ENCODE results near the gene XYLT1.
"Not testable (repeated sequence)": the region's sequence is repeated elsewhere in the genome, so short reads cannot be mapped to it uniquely, and the experiment has no call there.

Gene XYLT1

DNA sequence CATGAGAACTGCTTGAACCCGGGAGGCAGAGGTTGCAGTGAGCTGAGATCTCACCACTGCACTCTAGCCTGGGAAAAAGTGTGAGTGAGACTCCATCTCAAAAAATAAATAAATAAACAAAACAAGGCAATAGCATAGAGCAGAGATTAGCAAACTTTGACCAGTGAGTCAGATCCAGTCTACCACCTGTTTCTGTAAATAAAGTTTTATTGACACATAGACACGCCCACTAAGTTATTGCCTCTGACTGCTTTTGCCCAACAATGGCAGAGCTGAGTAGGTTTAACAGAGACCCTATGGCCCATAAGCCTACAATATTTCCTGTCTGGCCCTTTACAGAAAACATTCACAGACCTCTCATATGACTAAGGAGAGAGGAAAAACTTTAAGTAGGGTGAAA, 44.3 kb downstream of the XYLT1 start:
- no peak for DNase-seq

DNA sequence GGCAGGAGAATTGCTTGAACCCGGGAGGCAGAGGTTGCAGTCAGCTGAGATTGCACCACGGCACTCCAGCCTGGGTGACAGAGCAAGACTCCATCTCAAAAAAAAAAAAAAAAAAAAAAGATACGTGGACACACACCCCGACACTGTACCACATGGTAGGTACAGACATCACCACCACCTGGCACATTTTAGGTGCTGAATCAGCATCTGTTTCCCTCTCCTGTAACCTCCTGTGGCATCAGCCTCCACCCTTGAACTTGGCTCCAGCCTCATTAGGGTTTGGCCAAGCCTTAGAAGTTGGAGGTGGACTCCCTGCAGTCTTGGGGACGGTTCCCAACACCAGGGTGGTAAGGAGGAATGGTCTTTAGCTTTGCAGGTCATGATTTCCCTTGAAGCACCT, 46.0 kb downstream of the XYLT1 start:
- no peak for DNase-seq

DNA sequence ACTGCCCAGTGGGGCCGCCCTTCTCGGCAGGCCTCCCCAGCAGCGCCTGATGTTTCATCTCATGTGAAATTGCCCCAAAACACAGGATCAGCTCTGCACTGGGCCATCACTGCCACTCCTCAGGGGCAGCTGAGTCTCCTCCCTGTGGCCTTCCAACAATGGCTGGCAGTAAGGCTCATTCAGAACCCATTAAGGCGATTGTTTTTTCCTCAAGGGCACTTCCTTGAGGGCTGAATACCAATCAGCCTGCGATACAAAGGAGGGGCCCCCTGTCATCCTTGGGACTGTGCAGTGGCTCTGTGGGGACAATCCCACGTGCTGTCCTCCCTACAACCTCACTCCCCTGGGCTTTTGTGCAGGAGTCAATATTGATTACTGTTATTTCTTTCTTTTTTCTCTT, 47.5 kb downstream of the XYLT1 start:
- no peak for DNase-seq

DNA sequence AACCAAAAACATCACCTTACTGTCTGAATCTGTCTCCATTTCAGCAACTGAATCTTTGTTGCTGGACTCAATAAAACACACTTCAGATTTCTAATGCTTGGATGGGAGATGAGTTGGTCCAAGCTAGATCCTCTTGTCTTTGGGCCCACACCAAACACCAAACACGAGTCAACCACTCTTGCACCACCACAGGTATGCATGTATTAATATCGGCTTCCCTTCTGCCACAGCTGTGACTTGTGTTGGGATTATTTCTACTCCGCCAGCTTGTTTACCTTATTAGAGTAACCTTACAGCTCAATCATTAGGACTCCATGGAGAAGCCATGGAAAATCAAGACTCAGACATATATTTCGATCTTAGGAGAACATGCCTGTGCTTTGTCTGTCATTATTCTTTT, 49.9 kb downstream of the XYLT1 start:
- no peak for DNase-seq

DNA sequence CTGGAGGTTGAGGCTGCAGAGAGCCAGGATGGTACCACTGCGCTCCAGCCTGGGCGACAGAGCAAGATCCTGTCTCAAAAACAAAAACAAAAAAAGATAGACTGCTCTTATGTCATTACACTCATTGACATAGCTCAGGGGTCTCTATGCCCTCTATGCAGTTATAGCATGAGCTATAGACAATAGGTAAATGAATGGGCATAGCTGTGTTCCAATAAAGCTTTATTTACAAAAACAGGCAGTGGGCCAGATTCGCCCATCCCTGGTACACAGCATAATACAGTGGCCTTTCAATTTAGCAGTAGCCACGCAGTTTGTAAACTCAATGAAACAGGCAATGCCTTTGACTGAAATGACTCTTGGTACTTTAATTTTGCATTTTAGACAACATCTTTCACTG, 51.5 kb downstream of the XYLT1 start:
- no peak for DNase-seq

DNA sequence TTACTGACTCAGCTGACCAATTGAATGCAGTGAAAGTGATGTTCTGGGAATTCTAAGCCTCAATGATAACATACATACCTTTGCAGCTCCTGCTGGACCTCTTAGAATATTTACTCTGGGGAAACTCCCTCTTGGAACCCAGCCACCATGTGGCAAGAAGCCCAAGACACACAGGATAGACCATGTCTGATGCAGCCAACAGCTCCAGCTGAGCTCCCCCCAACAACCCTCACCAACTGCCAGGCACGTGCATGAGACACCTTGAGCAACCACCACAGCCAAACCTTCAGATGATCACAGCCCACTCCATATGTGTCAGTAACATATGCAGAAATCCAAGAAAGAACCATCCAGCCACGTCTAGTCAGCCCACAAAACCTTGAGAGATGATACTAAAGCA, 53.0 kb downstream of the XYLT1 start:
- no peak for DNase-seq

DNA sequence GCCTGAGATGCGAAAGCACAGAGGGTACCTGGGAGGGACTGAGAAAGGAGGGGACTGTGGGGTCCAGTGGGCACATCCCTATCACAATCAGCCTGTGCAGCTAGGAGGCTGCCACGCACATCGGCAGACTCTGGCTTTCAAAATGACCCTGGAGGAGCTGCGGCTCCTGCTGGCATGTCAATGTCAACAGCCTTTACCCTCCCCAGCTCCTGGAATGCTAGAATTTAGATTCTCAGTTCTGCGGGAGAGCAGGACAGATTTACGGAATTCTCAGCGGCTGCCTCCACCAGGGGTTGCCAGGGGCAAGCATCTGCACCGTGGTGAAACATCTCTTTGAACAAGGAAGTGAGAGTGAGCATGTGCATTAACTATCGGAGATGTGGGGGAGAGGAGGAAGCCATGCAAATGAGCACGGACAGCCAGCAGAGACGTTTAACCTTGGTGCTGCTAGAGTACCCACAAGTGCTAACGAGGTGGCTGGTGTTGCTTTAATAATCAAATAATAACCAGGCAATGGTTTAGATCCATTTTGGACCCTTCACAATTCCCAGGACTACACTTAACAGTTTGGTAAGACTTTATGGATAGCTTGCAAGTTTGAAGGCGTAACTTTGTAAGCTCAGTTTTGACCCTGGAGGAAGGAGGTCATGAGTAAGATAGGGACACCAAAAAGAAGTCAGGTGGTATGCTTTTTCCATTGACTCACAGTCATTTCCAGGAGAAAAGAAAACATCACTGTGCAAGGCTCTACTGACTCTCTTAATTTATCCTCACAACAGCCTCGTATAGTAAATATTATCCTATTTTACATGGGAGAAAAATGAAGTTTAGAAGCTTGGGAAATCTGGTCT, 54.1 kb downstream of the XYLT1 start:
- DNase-seq, result peak; percentile 21

DNA sequence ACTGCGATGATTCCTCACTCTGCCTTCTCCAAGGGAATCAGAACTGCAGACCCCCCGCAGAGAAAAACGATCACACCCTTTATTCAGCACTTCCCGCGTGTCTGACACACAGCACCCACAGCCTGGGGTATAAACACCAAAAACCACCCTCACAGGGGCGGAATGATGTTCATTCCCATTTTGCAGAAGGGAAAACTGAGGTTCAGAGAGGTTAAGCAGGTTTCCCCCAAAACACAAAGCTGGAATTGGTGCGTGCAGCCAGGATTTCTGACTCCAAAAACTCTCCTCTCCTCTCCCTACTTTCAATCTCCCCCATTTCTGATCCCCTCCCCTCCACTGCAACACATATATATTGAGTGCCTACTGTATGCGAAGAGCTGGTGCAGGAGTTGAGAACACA, 55.8 kb downstream of the XYLT1 start:
- DNase-seq, result no peak

DNA sequence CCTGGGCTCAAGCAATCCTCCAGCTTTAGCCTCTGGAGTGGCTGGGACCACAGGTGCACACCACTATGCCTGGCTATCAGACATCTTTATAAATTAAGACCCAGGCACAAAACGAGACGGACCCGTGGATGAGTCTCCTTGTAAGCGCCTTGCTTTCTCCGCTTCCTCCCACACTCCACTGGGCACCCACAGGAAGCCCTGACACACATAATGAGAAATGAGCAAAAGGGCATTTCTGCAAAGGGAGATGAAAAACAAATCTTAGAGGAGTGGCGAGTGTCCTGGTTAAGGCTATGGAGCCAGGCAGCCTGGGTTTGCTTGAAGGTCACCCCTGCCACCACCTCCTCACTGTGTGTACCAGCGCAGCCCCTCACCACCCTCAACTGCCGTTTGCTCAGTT, 56.3 kb downstream of the XYLT1 start:
- DNase-seq, result no peak

DNA sequence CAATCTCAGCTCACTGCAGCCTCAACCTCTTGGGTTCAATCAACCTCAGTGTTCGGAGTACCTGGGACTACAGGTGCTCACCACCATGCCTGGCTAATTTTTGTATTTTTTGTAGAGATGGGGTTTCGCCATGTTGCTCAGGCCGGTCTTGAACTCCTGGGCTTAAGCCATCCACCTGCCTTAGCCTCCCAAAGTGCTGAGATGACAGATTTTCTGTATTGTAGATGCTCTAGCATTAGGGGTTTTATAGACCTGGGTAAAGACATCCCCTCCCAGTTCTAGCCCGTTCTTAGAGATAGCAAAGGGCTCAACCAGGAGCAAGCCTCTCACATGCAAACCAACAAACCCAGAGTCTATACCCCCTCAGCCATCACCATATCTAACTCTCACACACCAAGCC, 57.3 kb downstream of the XYLT1 start:
- no peak for DNase-seq

DNA sequence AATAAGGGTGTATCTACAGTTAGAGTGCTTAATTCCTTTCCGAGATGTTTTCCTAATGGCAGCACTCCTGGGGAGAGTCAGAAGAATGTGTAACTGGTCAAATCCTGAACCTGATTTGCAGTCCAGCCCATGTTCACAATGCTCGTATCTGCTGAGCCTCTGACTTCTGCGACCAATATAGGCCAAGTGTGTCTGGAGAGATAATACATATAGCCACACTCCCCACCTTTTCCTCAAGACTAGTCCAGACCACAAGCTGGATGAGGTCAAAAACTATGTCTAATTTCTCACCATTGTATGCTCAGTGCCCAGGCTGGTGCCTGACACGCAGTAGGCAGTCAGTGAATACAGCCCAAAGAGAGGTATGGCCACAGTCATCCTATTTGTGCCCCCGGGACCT, 58.0 kb downstream of the XYLT1 start:
- DNase-seq, result no peak

DNA sequence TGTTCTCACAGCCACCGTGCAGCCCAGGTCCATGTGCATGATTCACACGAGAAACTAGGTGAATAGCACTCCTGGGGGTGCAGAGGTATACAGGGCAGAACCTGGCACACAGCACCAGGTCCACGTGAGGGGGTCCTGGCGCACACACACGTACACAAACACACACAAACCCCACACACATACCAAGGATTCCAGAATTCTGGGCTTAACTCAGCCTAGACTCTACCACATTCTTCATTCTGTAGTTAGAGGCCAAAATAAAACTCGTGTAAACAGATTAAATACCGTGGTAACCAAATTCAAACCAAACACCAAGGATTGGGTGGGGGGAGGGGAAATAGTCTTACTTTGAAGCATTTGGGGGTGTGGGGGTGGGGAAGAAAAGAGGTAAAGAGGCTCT, 58.5 kb downstream of the XYLT1 start:
- DNase-seq, result no peak

DNA sequence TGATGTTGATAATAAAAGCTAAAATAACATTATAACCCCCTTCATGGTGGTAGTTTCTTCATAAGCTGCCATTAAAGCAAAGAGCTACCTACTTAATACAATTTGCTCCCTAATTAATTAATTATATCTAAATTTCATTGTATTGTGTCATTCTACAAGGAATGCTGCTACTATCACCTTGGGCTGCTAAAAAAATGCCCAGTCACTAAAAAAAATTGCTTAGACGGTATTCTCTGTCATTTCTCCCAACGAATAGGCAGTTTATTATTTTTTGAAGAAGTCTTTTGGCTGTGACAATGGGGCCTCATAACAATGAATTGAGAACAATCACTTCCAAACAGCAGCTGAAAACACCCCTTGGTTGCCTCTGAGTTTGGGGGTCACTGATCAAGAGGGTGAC, 59.5 kb downstream of the XYLT1 start:
- no peak for DNase-seq

DNA sequence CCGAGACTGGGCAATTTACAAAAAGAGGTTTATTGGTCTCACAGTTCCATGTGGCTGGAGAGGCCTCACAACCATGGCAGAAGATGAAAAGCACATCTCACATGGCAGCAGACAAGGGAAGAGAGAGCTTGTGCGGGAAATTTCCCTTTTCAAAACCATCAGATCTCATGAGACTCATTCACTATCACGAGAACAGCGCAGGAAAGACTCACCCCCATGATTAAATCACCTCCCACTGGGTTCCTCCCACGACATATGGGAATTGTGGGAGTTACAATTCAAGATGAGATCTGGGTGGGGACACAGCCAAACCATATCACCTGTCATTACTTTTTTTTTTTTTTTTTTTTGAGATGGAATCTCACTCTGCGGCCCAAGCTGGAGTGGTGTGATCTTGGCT, 60.4 kb downstream of the XYLT1 start:
- DNase-seq, result not testable (repeated sequence)

DNA sequence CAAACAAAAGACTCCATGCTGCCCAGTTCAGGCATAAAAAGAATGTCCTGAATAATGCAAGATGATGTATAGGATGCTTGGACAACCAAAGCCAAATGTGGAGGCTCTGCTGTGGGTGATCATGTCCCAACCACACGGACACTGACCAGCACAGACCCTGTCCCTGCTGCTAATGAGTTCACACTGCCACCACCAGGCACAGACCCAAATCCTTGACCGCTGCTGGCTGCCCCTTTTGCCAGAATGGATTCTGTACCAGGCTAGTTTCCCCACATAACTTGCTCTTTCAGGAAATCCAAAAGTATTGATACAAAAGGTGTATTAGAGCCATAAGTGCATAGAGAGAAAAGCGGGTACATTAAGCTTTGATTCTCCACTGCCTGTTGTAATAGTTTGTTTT, 60.9 kb downstream of the XYLT1 start:
- DNase-seq, result no peak

DNA sequence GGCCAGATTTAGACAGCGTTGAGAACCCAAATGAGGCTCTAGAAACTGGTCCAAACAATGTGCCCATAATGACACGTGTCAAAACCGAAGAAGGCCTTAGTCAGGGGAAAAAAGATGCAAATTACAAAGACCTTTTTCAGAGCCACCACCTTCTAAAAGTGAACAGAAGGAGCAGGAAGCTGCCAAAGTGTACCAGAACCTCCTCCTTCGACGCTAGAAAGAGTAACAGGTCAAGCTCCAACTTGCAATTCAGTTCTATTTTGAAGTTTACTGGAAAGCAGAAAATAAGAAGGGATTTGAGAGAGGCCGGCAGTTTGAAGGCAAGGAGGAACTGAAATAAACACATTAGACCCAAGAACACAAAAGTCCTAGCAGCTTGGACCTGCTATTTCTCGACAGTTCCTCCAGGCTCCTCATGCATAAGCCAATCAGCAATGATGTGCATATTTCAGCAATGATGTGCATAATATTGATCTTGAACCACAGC, 61.8 kb downstream of the XYLT1 start:
- no peak for DNase-seq

DNA sequence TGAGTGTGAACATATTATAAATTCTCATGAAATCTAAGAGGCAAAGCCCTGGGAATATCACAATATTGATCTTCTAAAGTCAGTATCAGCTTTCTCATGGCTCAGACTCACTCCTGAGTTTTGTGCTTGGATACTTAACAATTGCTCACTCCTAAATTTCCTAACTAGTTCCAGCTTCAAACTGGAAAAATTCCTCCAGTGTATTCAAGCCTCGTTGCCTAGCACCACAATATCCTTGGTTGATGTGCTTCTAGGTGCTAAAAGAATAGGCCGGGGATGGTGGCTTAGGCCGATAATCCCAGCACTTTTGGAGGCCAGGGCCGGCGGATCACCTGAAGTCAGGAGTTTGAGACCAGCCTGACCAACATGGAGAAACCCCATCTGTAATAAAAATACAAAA, 62.5 kb downstream of the XYLT1 start:
- DNase-seq, result no peak

DNA sequence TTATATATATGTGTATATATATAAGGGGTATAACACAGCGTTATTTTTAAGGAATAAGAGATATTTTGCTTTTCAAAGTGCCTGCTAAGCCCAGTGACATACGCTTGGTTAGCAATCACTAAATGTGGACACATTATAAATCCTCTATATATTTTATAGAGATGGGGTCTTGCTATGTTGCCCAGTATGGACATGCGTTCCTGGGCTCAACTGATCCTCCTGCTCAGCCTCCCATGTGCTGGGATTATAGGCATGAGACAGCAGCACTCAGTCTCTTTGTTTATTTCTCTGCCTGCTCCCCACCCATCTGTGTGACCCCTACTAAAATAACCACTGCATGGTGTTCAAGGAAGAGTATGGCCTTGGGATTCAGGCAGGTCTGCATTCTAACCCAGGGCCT, 63.4 kb downstream of the XYLT1 start:
- no peak for DNase-seq

DNA sequence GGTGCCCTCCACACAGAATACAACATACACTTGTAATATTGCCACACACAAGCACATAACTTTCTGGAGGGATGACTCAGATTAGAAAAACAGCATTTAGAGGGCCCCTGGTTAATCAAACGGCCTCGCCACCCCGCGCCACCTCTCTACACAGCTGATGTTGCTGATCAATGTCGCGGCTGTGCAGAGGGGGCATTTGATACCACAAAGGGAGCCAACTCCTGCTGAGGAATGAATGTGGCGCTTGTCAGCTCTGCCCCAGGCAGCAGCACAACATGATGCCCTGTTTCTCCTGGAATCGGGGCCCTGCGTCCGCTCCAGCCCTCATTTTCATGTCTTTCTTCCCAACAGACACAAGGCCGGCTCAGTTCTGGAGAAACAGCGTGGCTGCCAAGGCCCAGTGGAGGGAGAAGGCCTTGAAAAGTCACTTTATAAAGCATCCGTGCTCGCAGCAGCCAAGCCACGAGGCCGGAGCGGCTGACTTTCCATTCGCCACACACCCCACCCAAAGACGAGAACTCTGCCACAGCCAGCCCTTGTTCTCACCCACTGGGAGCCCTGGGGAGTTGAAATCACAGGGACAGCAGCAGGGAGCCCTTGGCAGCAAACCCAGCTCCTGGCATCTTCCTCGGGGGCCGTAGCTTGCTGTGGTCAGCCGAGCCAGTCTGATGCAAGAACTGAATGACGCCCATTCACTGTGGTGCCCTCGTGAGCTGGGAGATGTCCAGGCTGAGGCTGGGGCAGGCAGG, 65.6 kb downstream of the XYLT1 start:
- DNase-seq, result no peak

DNA sequence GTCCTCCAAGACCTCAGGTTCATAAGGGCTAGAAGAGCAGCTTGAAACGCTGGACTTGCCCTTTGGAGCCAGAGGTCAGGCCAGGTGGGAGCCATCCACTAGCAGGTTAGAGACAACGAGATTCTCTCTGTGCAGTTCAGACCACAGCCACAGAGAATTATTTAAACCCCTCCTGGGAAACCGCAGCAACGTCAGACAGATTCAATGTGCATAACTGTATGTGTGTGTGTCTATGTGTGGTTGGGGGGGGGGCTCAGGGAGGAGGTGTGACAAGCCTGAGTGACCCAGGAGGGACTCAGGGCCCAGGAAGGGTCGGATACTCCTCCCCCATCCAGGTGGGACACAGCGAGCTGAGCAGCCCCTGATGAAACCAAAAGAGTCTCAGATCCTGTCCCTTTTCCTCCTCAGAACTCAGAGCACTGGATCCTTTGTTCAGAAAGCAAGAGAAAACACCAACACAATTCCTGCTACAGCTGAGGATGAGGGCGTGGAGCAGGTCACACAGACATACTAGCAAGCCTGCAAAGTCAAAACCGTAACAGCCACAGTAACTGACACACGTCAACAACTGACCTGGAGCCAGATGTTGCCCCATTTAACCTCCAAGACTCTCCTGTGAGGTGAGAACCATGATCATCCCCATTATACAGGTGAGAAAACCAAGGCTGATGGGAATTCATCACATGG, 66.8 kb downstream of the XYLT1 start:
- no peak for DNase-seq

DNA sequence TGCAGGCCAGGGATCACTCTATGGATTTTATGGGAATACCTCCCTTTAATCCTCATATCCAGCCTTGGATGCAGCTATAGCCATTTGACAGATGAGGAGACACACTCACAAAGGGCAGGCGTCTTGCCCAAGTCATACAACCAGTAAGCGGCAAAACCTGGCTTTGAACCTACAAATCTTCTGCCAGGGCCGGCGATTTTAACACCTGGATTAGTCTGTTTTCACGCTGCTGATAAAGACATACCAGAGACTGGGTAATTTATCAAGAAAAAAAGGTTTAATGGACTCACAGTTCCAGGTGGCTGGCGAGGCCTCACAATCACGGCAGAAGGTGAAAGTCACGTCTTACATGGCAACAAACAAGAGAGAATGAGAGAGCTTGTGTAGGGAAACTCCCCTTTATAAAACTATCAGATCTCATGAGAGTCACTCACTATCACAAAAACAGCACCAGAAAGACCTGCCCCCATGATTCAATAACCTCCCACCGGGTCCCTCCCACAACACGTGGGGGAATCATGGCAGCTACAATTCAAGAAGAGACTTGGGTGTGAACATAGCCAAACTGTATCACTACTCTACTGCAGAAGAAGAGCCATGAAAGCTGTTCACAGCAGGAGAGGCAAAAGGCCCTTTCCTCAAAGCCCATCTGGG, 67.5 kb downstream of the XYLT1 start:
- no peak for DNase-seq

DNA sequence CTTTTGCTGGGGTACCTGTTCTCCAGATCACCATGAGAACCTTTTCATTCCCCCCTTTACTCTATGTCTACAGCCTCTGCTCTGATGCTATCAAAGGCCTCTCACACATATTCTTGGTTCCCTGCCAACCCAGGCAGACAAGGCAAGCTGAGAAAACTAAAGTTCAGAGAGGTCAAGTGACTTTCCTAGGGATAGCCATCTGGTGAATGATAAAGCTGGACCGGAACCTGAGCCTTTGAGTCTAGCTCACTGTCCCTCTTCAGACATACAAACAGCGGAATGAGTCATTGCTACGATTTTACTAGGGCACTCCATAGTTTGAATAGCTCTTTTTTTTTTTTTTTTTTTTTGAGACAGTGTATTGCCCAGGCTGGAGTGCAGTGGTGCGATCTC, 73.3 kb downstream of the XYLT1 start:
- DNase-seq, result no peak

DNA sequence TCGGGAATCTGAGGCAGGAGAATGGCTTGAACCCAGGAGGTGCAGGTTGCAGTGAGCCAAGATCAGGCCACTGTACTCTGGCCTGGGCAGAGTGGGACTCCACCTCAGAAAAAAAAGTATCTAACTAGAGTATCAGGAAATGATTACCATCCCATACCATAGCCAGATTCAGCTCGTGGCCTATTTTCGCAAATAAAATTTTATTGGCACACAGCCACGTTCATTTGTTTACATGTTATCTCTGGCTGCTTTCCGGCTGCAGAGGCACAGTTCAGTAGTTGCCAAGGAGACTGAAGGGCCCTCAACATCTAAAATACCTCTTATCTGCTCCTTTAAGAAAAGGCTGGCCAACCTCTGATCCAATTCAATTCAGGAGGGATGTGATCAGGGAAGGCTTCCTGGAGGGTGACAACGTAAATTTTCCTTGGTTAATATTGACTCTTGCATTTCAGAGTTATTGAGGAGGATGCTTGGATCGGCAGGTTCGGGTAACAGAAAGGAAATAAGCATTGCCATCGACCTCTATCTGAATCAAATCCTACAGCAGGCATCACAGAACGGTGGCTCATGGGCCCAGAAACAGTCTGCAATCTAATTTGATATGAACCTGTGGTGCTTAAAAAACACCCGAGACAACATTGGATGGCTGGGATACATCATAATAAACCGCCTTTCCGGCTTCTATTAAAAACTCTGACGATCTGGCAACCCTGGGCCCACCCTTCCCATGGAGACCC, 73.8 kb downstream of the XYLT1 start:
- no peak for DNase-seq

Data from stimulated activated CD4-positive, alpha-beta T cell treated with anti-CD3 and anti-CD28 coated beads, Interleukin-12 subunit alpha, Interleukin-12 subunit beta, amount 100 ng/mL, for 4 hours (primary cell).